GM13976 (cell line): ENCODE measurements around the gene RIT2.

ENCODE experiments used
- DNase-seq: peaks from one replicate; pipeline ENCODE4 v3.0.0; 2012; ENCODE audit warnings: low spot score
- CTCF ChIP-seq: IDR thresholded peaks from 2 replicates; pipeline ENCODE4 v1.5.1; 2012; ENCODE audit warnings: borderline replicate concordance, mild to moderate bottlenecking; ENCODE audit not compliant: insufficient read depth; ENCODE audit errors: extremely low read depth, missing control alignments, control extremely low read depth
- in situ Hi-C: fragments of 300-500 bp; cut with MboI; formaldehyde crosslinking; loops from one replicate; pipeline ENCODE4 v1.12.0; 2022; ENCODE audit warnings: low sequenced_read_pairs, mixed read lengths, inconsistent platforms; ENCODE audit not compliant: unreplicated experiment

RIT2 gene

GRCh38 chr18:42941021-42941420, 174.5 kb downstream of the RIT2 start:
- no peak for TF ChIP-seq CTCF
- in situ Hi-C loops: no loop called here
- no peak for DNase-seq

GRCh38 chr18:42937436-42937835, 178.0 kb downstream of the RIT2 start:
- no peak for TF ChIP-seq CTCF
- DNase-seq: no peak
- in situ Hi-C loops: no loop called here

- TF ChIP-seq CTCF: no peak
- in situ Hi-C loops: no loop called here
- no peak for DNase-seq
Observed at GRCh38 chr18:42936289-42936688, 179.2 kb downstream of the RIT2 start.

- no peak for DNase-seq
- in situ Hi-C loops: no loop called here
Observed at GRCh38 chr18:42931491-42931890, 184.0 kb downstream of the RIT2 start.

GRCh38 chr18:42929857-42930256, 185.6 kb downstream of the RIT2 start:
- no peak for DNase-seq
- no peak for TF ChIP-seq CTCF
- in situ Hi-C loops: no loop called here

More at GRCh38 chr18:42931491-42931890, 184.0 kb downstream of the RIT2 start:
- no peak for TF ChIP-seq CTCF

- no peak for TF ChIP-seq CTCF
- in situ Hi-C loops: no loop called here
- DNase-seq: no peak
Observed at GRCh38 chr18:42929181-42929580, 186.3 kb downstream of the RIT2 start.

- in situ Hi-C loops: no loop called here
- TF ChIP-seq CTCF: no peak
- DNase-seq: no peak
Observed at GRCh38 chr18:42925036-42925435, 190.4 kb downstream of the RIT2 start.
